HG03354 (cell line): ENCODE measurements around the gene AUTS2.

Source experiments
- ATAC-seq: cut with Tn5 transposase; IDR thresholded peaks from one replicate; pipeline ENCODE4 v1.9.1; 2021; ENCODE audit warnings: mild to moderate bottlenecking; ENCODE audit not compliant: unreplicated experiment, poor library complexity, severe bottlenecking

Gene AUTS2

DNA sequence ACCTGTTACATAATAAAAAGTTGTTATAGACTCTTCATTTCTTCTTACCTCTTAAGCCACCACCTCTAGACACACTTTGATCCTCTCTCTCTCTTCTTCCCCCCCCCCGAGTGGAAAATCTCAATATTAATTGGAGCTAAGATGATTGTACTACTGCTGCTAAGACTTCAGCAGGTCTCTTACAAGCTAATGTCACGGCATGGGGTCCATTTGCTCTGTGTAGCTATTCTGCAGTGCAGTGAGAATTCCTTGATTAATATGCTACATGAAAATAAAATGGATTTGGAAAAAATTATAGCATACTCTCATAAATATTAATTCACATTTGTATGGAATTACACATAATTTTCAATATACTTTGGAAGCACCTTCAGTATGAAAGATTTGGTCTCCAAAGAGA is 297.2 kb downstream of the AUTS2 start:
- no peak for ATAC-seq

DNA sequence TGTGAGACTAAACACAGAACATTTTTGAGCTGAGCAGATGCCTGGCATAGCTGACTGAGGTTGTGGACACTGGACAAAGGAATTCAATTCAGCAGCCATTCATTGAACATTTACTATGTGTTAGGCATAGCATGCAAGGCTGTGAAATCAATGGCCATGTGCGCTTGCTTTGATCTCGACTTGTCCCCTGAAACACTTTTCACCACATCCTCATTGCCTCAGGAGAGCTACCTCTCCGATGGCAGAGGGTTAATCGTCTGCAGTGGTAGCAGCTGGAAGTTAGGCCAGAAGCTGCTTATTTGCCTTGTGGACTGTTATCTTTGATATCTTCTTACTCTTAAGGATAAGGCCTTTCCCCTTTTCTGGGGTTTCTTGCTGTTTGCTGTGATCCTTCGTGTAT is 297.8 kb downstream of the AUTS2 start:
- no peak for ATAC-seq

DNA sequence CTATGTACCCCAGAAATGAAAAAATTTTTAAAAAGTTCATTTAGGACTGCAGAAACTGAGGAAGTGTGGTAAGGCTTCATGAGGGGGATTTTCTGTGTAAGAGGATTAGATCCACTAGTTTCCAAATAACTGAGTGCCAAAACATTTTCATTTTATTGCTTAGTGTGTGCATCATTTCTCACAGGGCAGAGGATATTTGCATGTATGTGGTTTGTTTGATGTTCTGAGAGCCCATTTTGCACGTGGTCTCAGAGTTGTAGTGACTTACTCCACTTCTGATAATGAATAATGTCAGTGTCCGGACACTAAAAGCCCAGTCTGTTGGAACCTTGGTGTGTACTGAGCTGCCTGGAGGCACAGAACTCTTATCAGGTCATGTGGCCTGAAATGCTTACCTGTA is 299.9 kb downstream of the AUTS2 start:
- peak; percentile 85 for ATAC-seq

DNA sequence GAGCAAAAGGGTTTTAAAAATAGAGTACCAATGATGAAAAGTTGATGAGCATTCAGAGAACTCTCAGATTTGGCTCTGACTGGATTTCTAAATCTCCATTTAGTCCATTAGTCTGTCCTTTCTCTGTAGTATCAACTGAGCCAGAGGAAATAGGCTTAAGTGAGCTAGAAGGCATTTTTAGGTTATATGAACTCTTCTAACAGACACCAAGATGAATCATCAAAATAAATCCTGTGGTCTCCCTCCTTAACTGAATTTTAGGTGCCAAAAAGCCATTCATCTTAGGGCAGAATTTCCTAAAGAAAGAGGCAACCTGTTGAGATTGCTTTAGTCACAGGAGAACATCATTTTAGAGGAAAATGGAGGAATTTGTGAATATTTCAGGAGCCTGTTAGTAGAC is 305.1 kb downstream of the AUTS2 start:
- ATAC-seq: no peak

DNA sequence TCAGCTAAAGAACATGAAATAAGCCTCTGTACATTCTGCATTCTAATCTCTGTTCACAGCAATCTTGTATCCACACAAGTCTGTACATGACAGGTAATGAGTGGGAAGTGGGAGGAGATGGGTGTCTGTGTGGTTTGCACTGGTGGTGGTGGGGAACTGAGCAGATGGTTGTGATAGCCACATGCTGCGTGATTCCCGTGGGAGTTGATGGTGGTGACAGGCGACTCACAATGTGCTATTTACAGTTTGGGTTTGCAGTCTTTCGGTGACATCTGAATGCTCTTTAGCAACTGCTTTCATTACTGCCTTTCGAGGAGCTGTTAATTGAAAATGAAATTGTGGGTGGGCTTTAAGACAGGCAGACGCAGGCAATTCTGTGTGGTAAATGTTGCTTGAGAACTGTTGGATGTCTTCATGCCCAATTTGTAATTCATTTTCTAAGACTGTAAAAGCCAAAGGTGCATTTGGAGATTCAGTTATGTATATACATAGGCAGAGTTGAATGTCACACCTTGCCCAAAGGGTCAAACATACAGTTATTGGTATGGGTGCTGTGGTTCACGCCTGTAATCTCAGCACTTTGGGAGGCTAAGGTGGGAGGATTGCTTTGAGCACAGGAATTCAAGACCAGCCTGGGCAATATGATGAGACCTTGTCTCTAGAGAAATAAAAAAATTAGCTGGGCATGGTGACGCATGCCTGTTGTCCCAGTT is 308.2 kb downstream of the AUTS2 start:
- peak; percentile 86 for ATAC-seq

DNA sequence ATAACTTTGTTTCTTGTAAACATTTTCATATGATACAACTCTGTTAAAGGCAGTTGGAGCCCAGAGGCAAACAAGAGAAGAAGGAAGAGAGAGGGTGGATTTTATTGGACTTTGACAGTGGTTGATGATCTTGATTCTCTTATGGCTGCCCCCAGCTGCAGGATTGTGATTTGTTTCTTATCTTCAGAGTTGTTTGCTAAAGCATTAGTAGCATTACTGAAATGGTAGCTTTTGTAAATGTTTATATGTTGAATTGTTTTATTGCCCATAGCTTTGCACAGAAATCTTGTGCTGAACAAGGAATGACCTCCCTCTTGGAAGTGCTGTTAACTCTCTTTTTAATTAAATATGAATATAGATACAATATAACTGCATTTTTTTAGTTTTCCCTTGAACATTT is 309.4 kb downstream of the AUTS2 start:
- ATAC-seq: no peak

DNA sequence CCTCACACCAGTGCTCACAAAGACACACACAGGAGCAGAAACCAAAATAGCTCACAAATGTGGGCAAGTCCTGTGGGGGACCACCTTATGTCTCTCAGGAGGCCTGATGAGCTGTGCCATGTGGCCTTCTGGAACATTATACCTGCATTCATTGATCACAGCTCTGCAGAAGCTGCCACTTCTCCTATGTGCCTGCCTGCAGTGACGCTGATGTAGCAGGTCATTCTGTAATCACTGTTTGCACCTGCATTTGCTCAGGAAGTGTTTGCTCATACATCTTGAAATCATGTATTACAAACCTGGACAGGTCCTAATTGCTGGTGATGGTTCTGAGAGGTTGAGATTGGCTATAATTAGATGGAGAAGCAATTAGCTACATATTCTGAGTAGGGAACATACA is 310.2 kb downstream of the AUTS2 start:
- no peak for ATAC-seq

DNA sequence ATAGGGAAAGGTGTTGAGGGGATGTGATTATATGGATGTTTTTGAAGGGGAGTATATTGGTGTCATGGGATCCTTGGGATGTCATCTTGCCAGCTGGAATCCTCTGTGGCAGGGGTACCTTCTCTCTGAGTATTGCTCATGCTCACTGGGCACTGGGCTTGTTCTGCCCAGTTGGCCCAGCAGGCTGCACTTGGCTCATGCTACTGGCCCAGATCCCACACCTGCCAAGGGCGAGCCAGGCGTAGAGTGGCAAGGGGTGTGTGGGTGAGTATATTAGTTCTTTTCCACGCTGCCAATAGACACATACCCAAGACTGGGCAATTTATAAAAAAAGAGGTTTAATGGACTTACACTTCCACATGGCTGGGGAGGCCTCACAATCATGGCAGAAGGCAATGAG is 311.9 kb downstream of the AUTS2 start:
- ATAC-seq: no peak

DNA sequence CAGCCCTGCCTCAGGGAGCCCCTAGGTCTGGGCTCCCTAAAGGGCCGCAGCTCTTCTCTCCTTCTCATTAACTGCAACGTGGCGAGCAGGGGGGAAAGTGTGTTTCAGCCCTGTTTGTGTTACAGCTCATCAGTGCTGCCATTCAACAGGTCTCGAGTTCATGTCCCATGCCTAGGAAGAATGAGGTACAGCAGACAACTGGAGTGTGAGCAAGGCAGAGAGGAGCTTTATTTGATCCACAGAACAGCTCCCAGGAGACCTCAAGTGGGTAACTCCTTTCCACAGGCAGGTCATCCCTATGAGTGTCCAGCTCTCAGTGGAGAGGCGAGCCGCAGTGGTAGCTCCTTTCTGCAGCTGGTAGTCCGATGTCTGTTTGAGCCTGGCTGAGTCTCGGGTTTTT is 313.1 kb downstream of the AUTS2 start:
- ATAC-seq: no peak

DNA sequence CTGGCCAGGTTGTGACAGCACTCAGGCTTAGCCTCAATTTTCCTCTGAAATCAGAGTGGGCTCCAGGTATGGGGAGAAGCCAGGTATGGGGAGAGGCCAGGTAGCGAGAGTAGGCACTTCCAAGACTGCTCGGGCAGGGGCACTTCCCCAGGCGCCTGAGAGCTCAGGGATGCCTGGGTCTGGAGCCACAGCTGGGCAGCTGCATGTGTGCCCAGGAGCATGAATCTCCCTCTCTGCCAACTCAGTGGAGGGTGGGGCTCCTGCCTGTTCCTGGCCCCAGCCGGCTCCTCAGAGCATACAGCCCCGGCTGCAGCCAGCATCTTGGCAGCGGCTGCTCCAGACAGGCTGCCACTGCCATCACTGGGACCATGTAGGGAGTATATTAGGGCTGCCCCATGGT is 313.9 kb downstream of the AUTS2 start:
- ATAC-seq: no peak

DNA sequence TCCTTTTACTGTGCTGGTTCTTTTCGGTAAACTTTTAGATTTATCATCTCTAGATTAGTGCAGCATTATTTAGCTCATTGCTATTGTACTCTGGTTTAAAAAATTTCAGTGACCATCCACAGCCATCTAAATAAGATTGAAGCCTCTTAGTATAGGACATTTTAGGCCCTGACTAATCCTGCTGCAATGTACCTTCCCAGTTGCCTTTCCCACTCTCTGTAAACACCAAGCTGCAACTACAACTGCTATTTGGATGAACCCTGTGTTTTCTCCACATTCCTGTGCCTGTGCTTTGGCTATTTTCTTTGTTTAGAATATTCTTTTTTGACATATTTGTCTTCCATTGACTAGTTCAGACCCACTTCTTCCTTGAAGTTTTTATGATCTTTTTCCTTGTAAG is 314.6 kb downstream of the AUTS2 start:
- no peak for ATAC-seq

DNA sequence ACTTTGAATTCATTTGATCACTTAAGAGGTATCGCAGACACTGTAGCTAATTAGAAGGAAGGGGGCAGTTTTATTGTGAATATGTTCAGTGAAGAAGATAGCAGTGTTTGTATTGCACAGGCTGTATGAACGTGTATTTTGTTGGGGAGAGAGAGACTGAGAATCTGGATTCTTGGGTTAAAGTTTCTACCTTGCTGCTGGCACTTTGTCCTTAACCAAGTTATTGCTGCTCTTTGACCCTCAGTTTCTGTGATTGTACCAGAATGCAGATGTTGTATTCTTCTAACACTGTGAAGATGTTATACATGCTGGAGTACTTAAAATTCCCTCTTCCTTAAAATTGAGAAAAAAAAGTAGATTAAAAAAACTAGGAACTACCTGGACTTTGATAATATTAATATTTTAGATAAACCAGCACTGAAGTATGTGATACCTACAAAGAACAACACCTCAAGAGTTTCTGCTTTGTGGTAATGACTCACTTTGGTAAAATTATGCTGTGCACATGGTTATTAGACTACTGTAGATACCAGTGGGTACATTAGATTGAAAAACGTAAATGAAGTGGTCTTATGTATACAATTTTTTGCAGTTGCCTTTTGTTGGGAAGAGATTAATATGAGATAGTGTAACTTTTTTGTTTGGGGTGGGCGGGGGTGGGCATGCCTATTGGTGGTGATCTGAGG is 321.3 kb downstream of the AUTS2 start:
- ATAC-seq: no peak

DNA sequence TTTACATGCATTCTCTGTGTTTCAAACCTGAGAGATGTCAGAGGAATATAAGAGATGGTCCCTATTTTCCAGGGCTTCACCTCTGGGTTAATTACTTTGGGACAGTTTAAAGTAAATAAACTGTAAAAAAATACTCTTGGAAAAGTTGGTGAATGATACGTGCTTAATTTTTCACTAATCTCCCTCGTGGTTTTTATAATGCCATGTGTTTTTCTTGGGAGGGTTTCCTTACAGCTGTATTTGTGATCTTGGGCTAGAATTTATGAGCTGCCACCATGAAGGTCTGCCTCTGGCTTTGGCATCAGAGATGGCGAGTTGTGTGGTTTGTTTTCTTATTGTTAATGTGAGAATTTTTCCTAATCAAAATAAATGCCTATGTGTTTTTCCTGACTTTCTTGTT is 322.5 kb downstream of the AUTS2 start:
- ATAC-seq: no peak

DNA sequence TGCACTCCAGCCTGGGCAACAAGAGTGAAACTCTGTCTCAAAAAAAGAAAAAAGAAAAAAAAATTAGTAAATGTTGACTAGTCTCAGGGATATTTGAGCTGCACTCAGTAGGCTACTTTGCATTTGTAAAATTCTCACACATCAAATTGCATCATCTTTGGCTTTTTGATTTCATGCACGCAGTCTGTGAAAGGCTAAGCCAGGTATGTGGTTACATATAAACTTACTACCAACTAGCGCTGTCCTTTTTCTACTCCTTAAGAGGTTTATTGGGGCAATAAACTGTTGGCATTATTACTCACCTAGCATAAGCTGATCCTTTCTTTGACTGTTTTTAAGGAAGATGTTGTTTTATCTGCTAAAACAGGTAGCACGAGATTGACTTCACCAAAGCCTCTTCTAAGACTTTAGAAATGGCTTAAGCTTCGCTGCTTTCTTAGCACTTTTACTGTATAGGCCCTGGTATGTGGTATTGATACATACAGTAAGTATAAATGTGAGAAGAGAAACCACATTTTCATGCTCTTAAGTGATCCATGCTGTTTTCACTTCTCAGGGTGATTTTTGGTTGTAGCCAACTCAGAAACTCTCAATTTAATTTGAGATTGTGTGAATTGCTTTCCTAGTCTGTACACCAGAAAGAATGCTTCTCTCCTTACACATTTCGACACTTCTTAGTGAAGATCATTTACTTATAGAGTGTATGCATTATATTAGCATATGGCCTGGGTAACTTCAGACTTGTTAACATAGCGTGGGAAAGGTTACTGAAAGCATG is 323.9 kb downstream of the AUTS2 start:
- ATAC-seq: no peak

DNA sequence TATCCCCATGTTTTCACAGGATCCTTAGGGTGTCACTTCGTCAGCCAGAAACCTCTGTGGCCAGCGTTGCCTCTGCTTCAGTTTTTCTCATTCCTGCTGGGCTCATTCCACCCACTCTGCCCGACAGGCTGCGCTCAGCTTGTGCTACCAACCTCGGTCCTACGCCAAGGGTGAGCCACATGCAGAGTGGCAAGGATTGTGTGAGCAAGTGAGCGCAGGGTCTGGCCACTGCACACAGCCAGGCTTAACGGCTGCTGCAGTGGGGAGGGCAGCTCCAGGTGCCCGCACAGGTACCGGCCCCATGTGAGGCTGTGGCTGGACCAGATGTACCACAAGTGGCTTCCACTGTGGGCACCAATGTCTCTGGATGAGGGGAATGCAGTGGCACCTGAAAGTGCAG is 329.2 kb downstream of the AUTS2 start:
- ATAC-seq: no peak

DNA sequence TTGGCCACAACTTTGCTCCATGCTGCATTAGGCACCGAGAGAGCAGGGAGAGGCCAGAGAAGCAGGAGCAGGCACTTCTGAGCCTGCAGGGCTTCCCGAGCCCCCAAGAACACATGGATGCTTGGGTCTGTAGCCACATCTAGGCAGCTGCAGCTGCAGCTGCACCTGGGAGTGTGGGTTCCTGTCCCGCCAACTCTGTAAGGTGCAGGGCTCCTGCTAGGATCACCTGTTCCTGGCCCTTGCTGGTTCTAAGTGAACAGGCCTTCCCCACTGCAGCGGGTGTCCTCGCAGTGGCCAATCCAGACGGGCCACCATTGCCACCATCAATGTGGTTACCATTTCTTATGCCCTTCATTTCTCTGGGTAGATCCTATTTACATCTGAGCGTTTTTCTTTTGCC is 330.3 kb downstream of the AUTS2 start:
- ATAC-seq: no peak

DNA sequence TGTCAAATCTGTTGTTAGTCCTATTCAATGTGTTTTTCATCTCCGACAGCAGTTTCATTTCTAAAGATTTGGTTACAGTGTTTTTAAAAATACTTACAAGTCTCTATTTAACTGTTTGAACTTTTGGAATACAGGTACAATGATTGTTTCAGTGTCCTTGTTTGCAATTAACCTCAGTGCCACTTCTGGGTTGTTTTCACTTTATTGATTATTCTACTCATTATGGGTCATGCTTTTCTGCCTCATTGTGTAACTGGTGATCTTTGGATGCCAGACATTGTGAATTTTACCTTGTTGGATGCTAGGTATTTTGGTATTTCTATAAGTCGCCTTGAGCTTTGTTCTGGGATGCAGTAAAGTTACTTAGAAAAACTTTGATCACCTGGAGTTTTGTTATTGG is 331.3 kb downstream of the AUTS2 start:
- ATAC-seq: no peak

DNA sequence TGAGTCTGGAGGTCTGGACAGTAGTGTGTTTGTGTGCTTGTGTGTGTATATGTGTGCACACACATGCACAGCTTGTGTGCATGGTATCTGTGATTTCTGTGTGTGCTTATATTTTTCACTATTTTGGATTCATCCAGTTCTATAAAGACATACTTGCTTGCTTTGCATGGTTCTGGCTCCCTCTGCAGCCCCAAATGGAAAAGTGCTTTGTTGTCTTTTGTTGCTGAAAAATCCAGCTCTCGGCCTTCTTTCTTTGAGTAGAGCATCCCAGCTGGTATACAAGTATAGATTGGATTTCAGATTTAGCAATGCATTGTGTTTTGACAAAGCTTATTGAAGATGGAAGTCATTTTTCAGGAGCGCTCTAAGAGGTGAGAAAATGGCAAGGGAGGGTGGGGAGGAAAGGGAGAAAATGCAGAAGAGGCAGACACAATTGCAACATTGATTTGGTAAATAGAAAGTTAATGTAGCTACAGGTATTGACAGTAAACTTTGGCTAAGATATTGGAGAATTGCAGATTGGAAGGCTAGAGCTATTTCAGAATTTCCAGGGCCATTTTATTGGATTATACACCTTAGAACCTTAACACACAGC is 333.9 kb downstream of the AUTS2 start:
- ATAC-seq: no peak

DNA sequence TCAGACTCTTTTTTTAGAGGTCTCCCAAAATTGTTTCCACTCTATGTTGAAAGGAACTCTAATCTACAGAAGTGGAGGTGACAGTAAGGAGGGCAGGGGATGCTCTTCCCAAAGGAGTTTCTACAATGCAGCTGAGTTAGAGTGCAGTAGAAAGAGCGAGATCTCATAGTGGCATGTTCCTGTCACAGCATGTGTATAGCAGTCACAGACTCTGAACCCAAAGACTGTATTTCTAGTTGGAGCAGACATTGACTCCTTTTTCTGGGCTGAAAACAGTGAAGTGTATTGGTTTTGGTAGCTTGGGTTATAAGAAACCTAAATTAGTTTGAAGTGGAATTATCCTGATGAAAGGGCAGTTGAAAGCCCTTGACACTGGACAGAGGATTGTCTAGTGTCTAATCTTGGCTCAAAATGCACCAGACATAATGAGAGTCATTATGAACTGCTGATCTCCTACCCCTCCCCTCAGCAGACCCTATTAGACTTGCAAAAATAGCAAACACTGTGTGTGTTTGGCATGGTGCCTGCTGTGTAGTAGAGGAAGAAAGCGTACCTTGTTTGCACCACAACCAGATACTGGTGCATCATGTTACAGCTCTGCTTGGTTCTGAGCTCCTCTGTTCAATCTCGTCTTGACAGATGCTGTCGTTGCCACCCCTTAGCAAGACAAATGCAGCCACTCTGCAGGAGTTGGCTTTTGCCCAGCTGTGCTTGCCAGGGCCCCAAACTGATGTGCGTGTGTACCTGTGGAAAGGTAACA is 336.0 kb downstream of the AUTS2 start:
- no peak for ATAC-seq

DNA sequence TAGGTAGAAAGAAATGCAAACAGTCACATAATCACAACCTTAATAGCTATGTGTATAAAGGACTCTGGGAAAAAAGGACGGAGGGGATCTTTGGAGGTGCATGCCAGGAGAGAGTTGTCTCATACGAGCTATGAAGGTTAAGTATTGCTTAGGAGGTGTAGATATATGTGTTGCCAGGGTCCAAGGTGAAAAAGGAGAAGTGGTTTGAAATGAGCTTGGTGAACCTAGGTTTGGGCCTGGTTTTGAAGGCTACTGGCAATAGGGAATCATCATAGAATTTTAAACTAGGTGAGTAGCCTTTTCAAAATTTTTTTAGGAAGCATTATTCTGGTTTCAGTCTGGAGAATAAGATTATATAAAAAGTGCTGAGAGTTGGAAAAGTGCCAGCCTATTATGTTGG is 336.8 kb downstream of the AUTS2 start:
- ATAC-seq: no peak
